ENCODE data around the gene CRELD2.

- no peak for TF ChIP-seq POLR2A (IDR thresholded peaks at IDR 0.05)
- TF ChIP-seq CTCF (IDR thresholded peaks at IDR 0.05), result no peak
These were observed 14.4 kb upstream of the CRELD2 start for GRCh38 chr22:49904040-49904369.

Data from prostate gland (tissue), 2 donors.